Pancreas (tissue), 10 donors: Measurements from ENCODE around the gene IQGAP3. TPM values are rescaled to one million over a fixed set of nuclear protein-coding genes. Genes with fewer than 3 reads are reported as not detected.
A peak's percentile ranks its signal among the peaks of the same experiment; 100 is the strongest.

Experiments
- ATAC-seq, 4 donors: fragments of 200-7000 bp; cut with Tn5 transposase; one replicate each; pipeline versions ENCODE4 v1.8.0 to v1.9.1; 2020; ENCODE audit warnings: mild to moderate bottlenecking in 4 of 4, moderate library complexity in 4 of 4
- DNase-seq, 6 donors: peaks; one replicate each; pipeline ENCODE4 v3.0.0-alpha.2; 2020
- FAIRE-seq: peaks from 2 replicates; lab custom pipeline; 2012; peaks lifted over from hg19 to GRCh38; lab: Jason Lieb, UNC
- H3K27ac ChIP-seq, 4 donors: fragments of 200-600 bp; sonication (generic); 1 replicate in 3 of 4; 2 replicates in 1 of 4; pipeline versions ENCODE4 v1.5.0 to v1.8.0; 2020
- H3K27me3 ChIP-seq, 4 donors: fragments of 200-600 bp; one replicate each; pipeline ENCODE4 v1.8.0; 2021
- H3K36me3 ChIP-seq, 3 donors: fragments of 200-600 bp; sonication (generic) in 1 of 3; one replicate each; pipeline versions ENCODE4 v1.5.0 to v1.8.0; 2020 to 2021
- H3K4me1 ChIP-seq, 3 donors: fragments of 200-600 bp; one replicate each; pipeline ENCODE4 v1.8.0; 2021
- H3K4me3 ChIP-seq, 4 donors: fragments of 200-600 bp; sonication (generic) in 2 of 4; one replicate each; pipeline versions ENCODE4 v1.5.0 to v1.8.0; 2020 to 2021
- H3K9me3 ChIP-seq, 4 donors: fragments of 200-600 bp; one replicate each; pipeline ENCODE4 v1.8.0; 2021
- CTCF ChIP-seq, 4 donors: fragments of 200-600 bp; sonication (generic) in 3 of 4; IDR thresholded peaks; one replicate each; pipeline versions ENCODE4 v1.5.0 to v1.8.0; 2021; ENCODE audit warnings: antibody characterized with exemption in 4 of 4
- WGBS, 2 donors: extraction: QIAGEN DNeasy Blood & Tissue Kit; methylation state at CpG; one replicate each; pipeline ENCODE4 v1.1.7; 2013; 5-methylcytosine and 5-hydroxymethylcytosine counted together
- intact Hi-C, 3 donors: fragments of 100-400 bp; cut with DNase I; formaldehyde crosslinking; loops; one replicate each; pipeline versions ENCODE4 v1.11.1 to v1.14.2; 2022
- polyA plus RNA-seq, 2 donors: library from polyadenylated mRNA; stranded (reverse); fragments of 200-250 nt; gene quantifications; one replicate each; pipeline ENCODE4 v1.2.3, GENCODE V29; 2013
- total RNA-seq, 6 donors: library from RNA; stranded (reverse); fragmentation: NEBNext Ultra II Directional in 4 of 6; extraction: Animal tissue kit (Norgen Biotek cat#: 25700) in 4 of 6; gene quantifications; one replicate each; pipeline versions ENCODE4 v1.2.1 to v1.2.4, GENCODE V29; 2021 to 2023
- donor health status: healthy with polysubstance abuse.
- donor health status: DM: no; HTN: no; CAD: no; lungs with moderate emphysema.
- donor health status: DM: no; HTN: no; CAD: no.
- donor health status: control.
- donor health status: control.
- donor health status: Bipolar disorder and iron deficiency.
- donor health status: DM: yes; HTN: yes; CAD: no.
- donor health status: DM: no; HTN: no; CAD: no.
- donor health status: DM: no; HTN: no; CAD: no.
- donor health status: DM: yes; HTN: yes; CAD: no.

Gene IQGAP3
- total and polyA plus RNA-seq, 8 donors: 0.02 to 0.90 (median 0.23) TPM; not detected in 1

DNA sequence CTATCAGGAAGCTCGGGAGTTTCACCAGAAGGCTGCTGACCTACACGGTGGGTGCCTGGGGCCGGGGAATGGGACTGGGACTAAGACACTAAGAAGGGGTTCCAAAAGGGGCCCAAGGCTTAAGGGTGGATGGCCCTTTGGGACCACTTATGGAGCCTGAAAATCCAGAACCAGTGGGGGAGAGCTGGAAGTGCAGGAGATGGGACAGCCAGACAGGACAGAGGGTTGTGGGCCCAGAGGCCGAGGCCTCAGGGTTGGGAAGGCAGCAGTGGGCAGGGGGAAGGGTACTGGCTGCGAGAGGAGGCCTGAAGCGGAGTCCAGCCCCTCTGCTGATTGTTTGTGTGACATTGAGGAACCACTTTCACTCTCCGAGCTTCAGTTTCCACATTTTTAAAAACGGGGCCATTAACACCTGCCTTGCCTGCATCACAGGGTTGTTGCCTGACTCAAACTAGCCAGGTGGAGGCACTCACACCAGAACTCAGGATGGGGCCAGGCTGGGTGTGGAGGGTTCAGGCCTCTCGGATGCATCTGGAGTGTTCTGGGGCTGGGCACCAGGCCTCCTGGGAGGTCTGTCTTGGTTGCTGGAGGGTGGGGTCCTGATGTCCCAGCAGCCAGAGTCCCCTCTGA lies 10.1 kb upstream of the IQGAP3 start:
- H3K36me3 ChIP-seq: no peaks in the 10 kb centered on the region
- FAIRE-seq: no peak
- H3K4me1 ChIP-seq: no peaks in the 10 kb centered on the region
- peak in 1 of 6 donors; percentile 47 for DNase-seq
- no peak overlapping the region for H3K27ac ChIP-seq
- H3K9me3 ChIP-seq: no peaks in the 10 kb centered on the region
- no peak for ATAC-seq
- WGBS, 2 donors: 66 to 76% methylated on average over 9 of the region's 9 CpGs
- TF ChIP-seq CTCF (IDR thresholded peaks at IDR 0.05): no peak
- intact Hi-C loops: no loop called here
- no peaks in the 10 kb centered on the region for H3K27me3 ChIP-seq
- H3K4me3 ChIP-seq: no peak overlapping the region

GRCh38 chr1:156581661-156582387 lies 9.5 kb upstream of the IQGAP3 start:
- no peak for TF ChIP-seq CTCF (IDR thresholded peaks at IDR 0.05)
- DNase-seq (peak in 1 of 6 donors; percentile 48), ATAC-seq (no peak), FAIRE-seq (no peak)
- Histone ChIP-seq H3K4me1 (no peaks in the 10 kb centered on the region), H3K27ac (no peak overlapping the region), H3K4me3 (no peak overlapping the region), H3K9me3 (no peaks in the 10 kb centered on the region), H3K36me3 (no peaks in the 10 kb centered on the region), H3K27me3 (no peaks in the 10 kb centered on the region)
- intact Hi-C loops: no loop called here
- WGBS, 2 donors: 71 to 77% methylated on average over 21 of the region's 21 CpGs

- Histone ChIP-seq H3K36me3 (no peaks in the 10 kb centered on the region), H3K27ac (no peak within 1 kb of the TSS), H3K27me3 (no peaks in the 10 kb centered on the region), H3K4me3 (no peak within 1 kb of the TSS), H3K9me3 (no peaks in the 10 kb centered on the region), H3K4me1 (no peaks in the 10 kb centered on the region)
- 63 to 66% methylated on average over 5 of the region's 5 CpGs for WGBS, 2 donors
- DNase-seq (peak in 1 of 6 donors; percentile 7), FAIRE-seq (no peak), ATAC-seq (no peak)
- intact Hi-C loops: no loop called here
- TF ChIP-seq CTCF (IDR thresholded peaks at IDR 0.05): no peak
Observed at GRCh38 chr1:156579472-156579871, 7.1 kb upstream of the IQGAP3 start, which contains the start of gene TTC24. TTC24 (plus strand) TSS chr1:156579723; CDS start chr1:156581365, 1,642 bp downstream.

DNA sequence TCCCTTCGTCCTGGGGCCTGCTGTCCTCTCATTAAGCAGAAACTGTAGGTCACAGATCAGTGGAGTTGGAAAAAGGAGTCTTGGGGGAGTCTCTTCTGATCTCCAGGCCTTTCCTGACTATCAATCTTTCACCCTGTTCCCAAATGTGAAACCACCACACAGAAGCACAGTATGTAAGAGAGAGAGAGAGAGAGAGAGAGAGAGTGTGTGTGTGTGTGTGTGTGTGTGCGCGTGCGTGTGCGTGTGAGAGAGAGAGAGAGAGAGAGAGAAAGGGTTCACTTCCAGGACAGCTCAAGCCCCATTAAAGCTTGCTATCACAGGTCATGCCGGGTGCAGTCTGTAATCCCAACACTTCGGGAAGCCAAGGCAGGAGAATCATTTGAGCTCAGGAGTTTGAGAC lies 5.7 kb upstream of the IQGAP3 start:
- no peak for FAIRE-seq
- Histone ChIP-seq H3K27me3 (no peaks in the 10 kb centered on the region), H3K4me1 (no peaks in the 10 kb centered on the region), H3K4me3 (no peak overlapping the region), H3K27ac (no peak overlapping the region), H3K9me3 (no peaks in the 10 kb centered on the region), H3K36me3 (no peaks in the 10 kb centered on the region)
- no peak for TF ChIP-seq CTCF (IDR thresholded peaks at IDR 0.05)
- peak in 1 of 4 donors; percentile 21 for ATAC-seq
- intact Hi-C loops: no loop called here
- DNase-seq: no peak
- 38 to 72% methylated on average over 3 to 7 of the region's 7 CpGs for WGBS, 2 donors

DNA sequence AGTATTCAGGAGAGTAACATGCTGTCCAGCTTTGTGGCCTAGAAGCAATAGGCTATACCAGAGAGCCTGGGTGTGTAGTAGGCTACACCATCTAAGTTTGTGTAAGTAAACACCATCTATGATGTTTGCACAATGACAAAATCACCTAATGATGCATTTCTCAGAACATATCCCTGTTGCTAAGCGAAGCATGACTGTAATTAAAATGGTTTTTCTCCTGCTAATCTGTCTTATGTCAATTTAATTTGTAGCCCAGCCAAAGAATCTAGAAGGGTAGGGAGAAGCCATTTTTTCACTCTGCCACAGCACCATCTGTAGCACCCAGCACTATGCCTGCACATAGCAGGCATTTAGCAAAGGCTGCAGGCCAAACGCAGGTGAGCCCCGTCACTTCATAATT lies 5.2 kb upstream of the IQGAP3 start:
- intact Hi-C loops: no loop called here

More for the DNA sequence above, 5.2 kb upstream of the IQGAP3 start:
- ATAC-seq (peak in 3 of 4 donors; percentile 22 to 75 (median 64)), FAIRE-seq (no peak), DNase-seq (no peak)
- H3K9me3 ChIP-seq: no peaks in the 10 kb centered on the region
- no peak overlapping the region for H3K4me3 ChIP-seq
- TF ChIP-seq CTCF (IDR thresholded peaks at IDR 0.05): no peak
- peaks cover 0 to 1% (median 0%) of the 10 kb centered on the region in 3 donors for H3K4me1 ChIP-seq
- no peaks in the 10 kb centered on the region for H3K36me3 ChIP-seq
- H3K27me3 ChIP-seq: no peaks in the 10 kb centered on the region
- WGBS, 2 donors: 83 to 85% methylated on average over 3 of the region's 3 CpGs
- no peak overlapping the region for H3K27ac ChIP-seq
